Body of pancreas (tissue), 4 donors: ENCODE data around the gene IP6K3. TPM values are rescaled to one million over a fixed set of nuclear protein-coding genes. Genes with fewer than 3 reads are reported as not detected.

Experiments used
- ATAC-seq: fragments of 150-250 bp; one replicate; pipeline ENCODE4 v1.9.1; 2016
- DNase-seq, 4 donors: peaks; one replicate each; pipeline ENCODE4 v3.0.0-alpha.2; 2019
- H3K27ac ChIP-seq, 4 donors: fragments of 200-600 bp; sonication (generic); 1 replicate in 3 of 4; 2 replicates in 1 of 4; pipeline versions ENCODE4 v1.5.1 to v1.6.1; 2016 to 2019; ENCODE audit warnings: mild to moderate bottlenecking in 1 of 4, mixed read lengths in 1 of 4, moderate library complexity in 1 of 4
- H3K27me3 ChIP-seq, 2 donors: fragments of 200-600 bp; sonication (generic); one replicate each; pipeline ENCODE4 v1.6.0; 2016; ENCODE audit warnings: mild to moderate bottlenecking in 1 of 2
- H3K36me3 ChIP-seq, 2 donors: fragments of 200-600 bp; sonication (generic); replicated peaks in 1 of 2; 2 replicates each; pipeline ENCODE4 v1.5.1; 2016; ENCODE audit warnings: low read depth in 2 of 2; ENCODE audit not compliant: insufficient read depth in 1 of 2
- H3K4me1 ChIP-seq: fragments of 200-600 bp; sonication (generic); one replicate; pipeline ENCODE4 v1.6.0; 2016
- H3K4me3 ChIP-seq, 2 donors: fragments of 200-600 bp; sonication (generic); 1 replicate in 1 of 2; 2 replicates in 1 of 2; pipeline ENCODE4 v1.5.1; 2016 to 2019
- H3K9me3 ChIP-seq, 3 donors: fragments of 200-600 bp; sonication (generic); 1 replicate in 2 of 3; 2 replicates in 1 of 3; pipeline ENCODE4 v1.5.1; 2016
- CTCF ChIP-seq, 7 experiments: fragments of 450-650 bp in 4 of 7; fragments of 200-600 bp in 3 of 7; sonication (generic) in 3 of 7; IDR thresholded peaks; one replicate each; pipeline ENCODE4 v1.5.1; 2016 to 2019; ENCODE audit warnings: antibody characterized with exemption in 7 of 7
- POLR2A ChIP-seq, 3 donors: fragments of 450-650 bp; IDR thresholded peaks; one replicate each; pipeline ENCODE4 v1.6.1; 2016; ENCODE audit warnings: antibody characterized with exemption in 3 of 3, mild to moderate bottlenecking in 2 of 3
- WGBS, 2 donors: methylation state at CpG; one replicate each; pipeline ENCODE4 v1.1.5; 2017; 5-methylcytosine and 5-hydroxymethylcytosine counted together
- intact Hi-C: fragments of 100-400 bp; cut with DNase I; formaldehyde crosslinking; loops from one replicate; pipeline ENCODE4 v1.15.1; 2023
- total RNA-seq, 2 donors: library from RNA; depleted of rRNA; stranded (reverse); fragments of >200 nt; gene quantifications; one replicate each; pipeline ENCODE4 v1.1.0, GENCODE V29; 2016

The IP6K3 gene
- total RNA-seq, 2 donors from 2014 or later: not detected

GRCh38 chr6:33692078-33692759 is 54.5 kb downstream of the IP6K3 start:
- Histone ChIP-seq H3K4me1 (peaks cover 5% of the 10 kb centered on the region), H3K36me3 (no peaks in the 10 kb centered on the region), H3K4me3 (no peak overlapping the region), H3K9me3 (no peaks in the 10 kb centered on the region), H3K27me3 (no peaks in the 10 kb centered on the region), H3K27ac (no peak overlapping the region)
- DNase-seq: no peak
- intact Hi-C loops: loop anchor here (10.0 kb wide), 1 partner anchor 57 kb away; no protein-coding TSS in a partner anchor
- TF ChIP-seq CTCF (IDR thresholded peaks at IDR 0.05) (no peak), POLR2A (IDR thresholded peaks at IDR 0.05) (no peak)
- no peak for ATAC-seq
- WGBS, 2 donors: 77 to 88% methylated on average over 9 to 12 of the region's 12 CpGs

- no peaks in the 10 kb centered on the region for H3K27me3 ChIP-seq
- intact Hi-C loops: loop anchor here (10.0 kb wide), 1 partner anchor 57 kb away; no protein-coding TSS in a partner anchor
These were observed 55.1 kb downstream of the IP6K3 start for GRCh38 chr6:33691456-33692077.

GRCh38 chr6:33690766-33691165 is 55.9 kb downstream of the IP6K3 start:
- TF ChIP-seq CTCF (IDR thresholded peaks at IDR 0.05): no peak
- Histone ChIP-seq H3K4me1 (no peaks in the 10 kb centered on the region), H3K4me3 (no peak overlapping the region), H3K9me3 (no peaks in the 10 kb centered on the region), H3K27ac (no peak overlapping the region), H3K27me3 (no peaks in the 10 kb centered on the region), H3K36me3 (peaks cover 0 to 6% of the 10 kb centered on the region in 2 donors)
- no peak for DNase-seq
- 85 to 88% methylated on average over 13 of the region's 13 CpGs for WGBS, 2 donors
- intact Hi-C loops: loop anchor here (10.0 kb wide), 1 partner anchor 56 kb away; no protein-coding TSS in a partner anchor
- no peak for ATAC-seq

More at GRCh38 chr6:33691456-33692077, 55.1 kb downstream of the IP6K3 start:
- no peak for ATAC-seq
- H3K9me3 ChIP-seq: no peaks in the 10 kb centered on the region
- DNase-seq: no peak
- H3K4me3 ChIP-seq: no peak overlapping the region
- H3K36me3 ChIP-seq: peaks cover 0 to under 1% of the 10 kb centered on the region in 2 donors
- no peaks in the 10 kb centered on the region for H3K4me1 ChIP-seq
- WGBS, 2 donors: 83 to 88% methylated on average over 12 to 15 of the region's 15 CpGs
- no peak for TF ChIP-seq POLR2A (IDR thresholded peaks at IDR 0.05)
- TF ChIP-seq CTCF (IDR thresholded peaks at IDR 0.05): no peak
- no peak overlapping the region for H3K27ac ChIP-seq

GRCh38 chr6:33689879-33690278 is 56.8 kb downstream of the IP6K3 start:
- Histone ChIP-seq H3K36me3 (peaks cover 0 to 10% of the 10 kb centered on the region in 2 donors), H3K27ac (no peak overlapping the region), H3K4me1 (no peaks in the 10 kb centered on the region), H3K9me3 (no peaks in the 10 kb centered on the region), H3K4me3 (no peak overlapping the region), H3K27me3 (no peaks in the 10 kb centered on the region)
- TF ChIP-seq CTCF (IDR thresholded peaks at IDR 0.05) (no peak), POLR2A (IDR thresholded peaks at IDR 0.05) (no peak)
- ATAC-seq (no peak), DNase-seq (no peak)
- WGBS, 2 donors: 82 to 83% methylated on average over 2 to 10 of the region's 10 CpGs
- intact Hi-C loops: loop anchor here (10.0 kb wide), 1 partner anchor 55 kb away; no protein-coding TSS in a partner anchor
